Coronary artery (tissue), 2 donors: ENCODE results near the gene DHX40.
"Not testable (repeated sequence)": the region's sequence is repeated elsewhere in the genome, so short reads cannot be mapped to it uniquely, and the experiment has no call there.

Experiments used
- DNase-seq: peaks from one replicate; pipeline ENCODE4 v3.0.0-alpha.2; 2017; ENCODE audit warnings: low spot score
- H3K27ac ChIP-seq, 2 donors: fragments of 200-600 bp; sonication (generic); one replicate each; pipeline ENCODE4 v1.5.1; 2016 to 2019
- H3K4me3 ChIP-seq: fragments of 200-600 bp; sonication (generic); 2 replicates; pipeline ENCODE4 v1.5.1; 2016; ENCODE audit warnings: mild to moderate bottlenecking, moderate library complexity
- TF ChIP-seq, protein P1 (sequence below): fragments of 200-600 bp; sonication (generic); IDR thresholded peaks from one replicate; pipeline ENCODE4 v1.5.1; 2019; ENCODE audit warnings: antibody characterized with exemption

Gene DHX40

DNA sequence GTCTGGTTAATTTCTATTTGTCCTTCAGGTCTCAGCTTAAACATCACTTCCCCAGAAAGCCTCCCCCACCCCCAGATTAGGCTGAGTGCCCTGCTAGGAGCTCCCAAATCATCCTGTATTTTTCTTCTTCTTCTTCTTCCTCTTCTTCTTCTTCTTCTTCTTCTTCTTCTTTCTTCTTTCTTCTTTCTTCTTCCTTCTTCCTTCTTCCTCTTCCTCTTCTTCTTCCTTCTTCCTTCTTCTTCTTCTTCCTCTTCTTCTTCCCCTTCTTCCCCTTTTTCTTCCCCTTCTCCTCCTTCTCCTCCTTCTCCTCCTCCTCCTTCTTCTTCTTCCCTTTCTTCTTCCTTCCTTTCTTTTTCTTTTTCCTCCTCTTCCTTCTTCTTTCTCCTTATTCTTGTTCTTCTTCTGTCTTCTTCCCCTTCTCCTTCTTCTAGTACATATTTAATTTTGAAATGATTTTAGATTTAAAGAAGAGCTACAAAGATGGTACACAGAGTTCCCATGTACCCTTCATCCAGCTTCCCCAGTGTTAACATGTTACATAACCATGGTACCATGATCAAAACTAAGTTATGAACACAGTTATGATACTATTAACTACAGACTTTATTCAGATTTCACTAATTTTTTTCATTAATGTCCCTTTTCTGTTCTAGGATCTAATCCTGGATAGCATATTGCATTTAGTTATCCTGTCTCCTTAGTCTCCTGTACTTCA is 27.1 kb upstream of the DHX40 start:
- DNase-seq, result no peak
- Histone ChIP-seq H3K4me3 (no peak overlapping the region), H3K27ac (no peak overlapping the region)
- TF ChIP-seq, protein P1, sequence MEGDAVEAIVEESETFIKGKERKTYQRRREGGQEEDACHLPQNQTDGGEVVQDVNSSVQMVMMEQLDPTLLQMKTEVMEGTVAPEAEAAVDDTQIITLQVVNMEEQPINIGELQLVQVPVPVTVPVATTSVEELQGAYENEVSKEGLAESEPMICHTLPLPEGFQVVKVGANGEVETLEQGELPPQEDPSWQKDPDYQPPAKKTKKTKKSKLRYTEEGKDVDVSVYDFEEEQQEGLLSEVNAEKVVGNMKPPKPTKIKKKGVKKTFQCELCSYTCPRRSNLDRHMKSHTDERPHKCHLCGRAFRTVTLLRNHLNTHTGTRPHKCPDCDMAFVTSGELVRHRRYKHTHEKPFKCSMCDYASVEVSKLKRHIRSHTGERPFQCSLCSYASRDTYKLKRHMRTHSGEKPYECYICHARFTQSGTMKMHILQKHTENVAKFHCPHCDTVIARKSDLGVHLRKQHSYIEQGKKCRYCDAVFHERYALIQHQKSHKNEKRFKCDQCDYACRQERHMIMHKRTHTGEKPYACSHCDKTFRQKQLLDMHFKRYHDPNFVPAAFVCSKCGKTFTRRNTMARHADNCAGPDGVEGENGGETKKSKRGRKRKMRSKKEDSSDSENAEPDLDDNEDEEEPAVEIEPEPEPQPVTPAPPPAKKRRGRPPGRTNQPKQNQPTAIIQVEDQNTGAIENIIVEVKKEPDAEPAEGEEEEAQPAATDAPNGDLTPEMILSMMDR, result no peak

- DNase-seq, result no peak
- no peak overlapping the region for H3K27ac ChIP-seq
- no peak overlapping the region for H3K4me3 ChIP-seq
- TF ChIP-seq, protein P1, result no peak
Measured at GRCh38 chr17:59542960-59543635, 22.3 kb upstream of the DHX40 start.

GRCh38 chr17:59545942-59546341 is 19.5 kb upstream of the DHX40 start:
- DNase-seq, result no peak
- TF ChIP-seq, protein P1, result no peak
- no peak overlapping the region for H3K4me3 ChIP-seq
- no peak overlapping the region for H3K27ac ChIP-seq

GRCh38 chr17:59547131-59547915 is 18.1 kb upstream of the DHX40 start:
- no peak for DNase-seq
- no peak overlapping the region for H3K27ac ChIP-seq
- no peak overlapping the region for H3K4me3 ChIP-seq
- TF ChIP-seq, protein P1, result no peak

GRCh38 chr17:59548985-59549384 is 16.4 kb upstream of the DHX40 start:
- H3K4me3 ChIP-seq, H3K27ac ChIP-seq, DNase-seq: not testable (repeated sequence)

GRCh38 chr17:59550703-59551102 is 14.7 kb upstream of the DHX40 start:
- H3K27ac ChIP-seq, result no peak overlapping the region
- H3K4me3 ChIP-seq, result no peak overlapping the region
- TF ChIP-seq, protein P1, result no peak
- DNase-seq, result no peak

DNA sequence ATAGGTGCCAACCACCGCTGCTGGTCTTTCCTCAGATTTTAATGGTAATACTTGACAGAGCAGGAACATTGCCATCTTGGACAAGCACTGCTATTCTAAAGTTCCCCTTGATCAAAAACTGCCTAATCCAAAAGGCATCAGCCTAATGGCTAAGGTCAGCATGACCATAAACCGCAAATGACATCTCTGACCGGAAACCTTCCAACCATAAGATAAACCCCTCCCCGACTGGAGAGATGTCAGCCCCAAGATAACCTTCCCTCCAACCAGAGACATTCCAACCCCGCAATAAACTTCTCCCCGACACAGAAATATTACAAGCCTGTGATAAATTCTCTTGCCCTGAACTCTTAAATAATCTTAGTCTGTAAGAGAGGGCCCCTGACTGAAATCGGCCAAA is 7.4 kb upstream of the DHX40 start:
- TF ChIP-seq, protein P1, result no peak
- Histone ChIP-seq H3K27ac (no peak overlapping the region), H3K4me3 (no peak overlapping the region)
- no peak for DNase-seq
